GM18519 (cell line): ENCODE results near the gene IGF2BP1.
"Not testable (repeated sequence)": the region's sequence is repeated elsewhere in the genome, so short reads cannot be mapped to it uniquely, and the experiment has no call there.

Experiments used
- ATAC-seq: cut with Tn5 transposase; IDR thresholded peaks from one replicate; pipeline ENCODE4 v1.9.1; 2021; ENCODE audit warnings: mild to moderate bottlenecking, moderate library complexity; ENCODE audit not compliant: unreplicated experiment, low FRiP score

Gene IGF2BP1

DNA sequence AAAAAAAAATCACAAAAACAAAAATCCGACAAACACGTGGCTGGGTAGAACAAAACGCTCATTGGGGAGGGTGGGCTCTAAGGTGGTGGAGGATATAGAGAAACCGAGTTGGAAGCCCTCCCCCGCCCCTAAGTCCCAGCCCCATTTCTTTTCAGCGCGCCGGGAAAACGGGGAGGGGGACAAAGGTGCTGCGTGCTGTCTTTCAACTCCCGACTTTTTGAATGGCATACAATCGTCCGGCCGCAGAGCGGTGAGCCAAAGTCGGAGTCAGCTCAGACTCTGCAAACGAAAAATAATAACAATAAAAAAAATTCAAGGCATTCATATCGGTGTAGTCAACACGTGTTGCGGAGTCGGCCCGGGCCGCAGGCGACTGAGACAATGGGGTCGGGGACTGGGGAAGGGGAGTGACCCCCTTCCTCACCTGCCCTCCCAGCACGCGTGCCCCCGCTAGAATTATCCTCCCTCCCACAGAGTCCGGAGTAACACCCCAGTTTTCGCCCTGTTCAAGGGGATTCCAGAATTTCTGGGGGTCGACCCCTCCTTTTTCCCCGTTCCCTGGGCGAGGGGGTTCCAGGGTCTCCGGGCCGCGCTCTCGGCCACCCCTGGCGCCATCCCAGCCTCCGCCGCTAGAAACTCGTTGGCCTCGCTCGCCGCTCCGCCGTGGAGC is 1.7 kb upstream of the IGF2BP1 start:
- no peak for ATAC-seq

DNA sequence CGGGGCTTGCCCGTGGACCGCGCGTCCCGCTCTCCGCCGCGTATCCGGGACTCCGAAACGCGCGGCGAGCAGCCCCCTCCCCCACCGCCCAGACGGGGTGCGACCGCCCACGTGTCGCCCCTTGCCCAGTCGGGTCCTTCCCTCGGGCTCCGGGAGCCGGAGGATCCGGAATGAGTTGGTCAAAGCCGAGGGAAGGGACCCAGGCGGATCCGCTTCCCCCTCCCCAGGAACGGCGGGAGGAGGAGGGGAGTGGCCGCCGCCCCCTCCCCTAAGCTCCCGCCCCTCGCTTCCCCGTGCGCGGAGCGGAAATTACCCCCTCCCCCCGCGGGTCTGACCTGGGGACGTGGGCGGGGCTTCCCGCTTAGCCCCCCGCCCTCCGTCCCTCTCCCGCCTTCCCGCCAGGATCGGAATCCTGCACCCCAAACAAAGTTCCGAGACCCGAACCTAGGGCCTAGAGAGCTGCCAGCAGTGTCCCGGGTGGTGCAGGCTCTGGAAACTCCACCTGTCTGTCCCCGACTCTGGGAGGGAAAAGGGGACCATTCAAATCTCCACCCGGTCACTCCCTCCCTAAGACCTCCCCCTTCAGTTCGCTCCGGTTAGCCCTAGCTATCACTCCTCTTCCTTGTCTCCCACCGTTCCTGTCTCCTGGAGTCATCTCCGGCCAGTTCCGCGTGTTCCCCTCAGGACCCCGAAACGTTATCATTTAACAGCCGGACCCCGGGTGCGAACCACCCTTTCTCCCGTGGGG is 1.0 kb upstream of the IGF2BP1 start:
- ATAC-seq = no peak

DNA sequence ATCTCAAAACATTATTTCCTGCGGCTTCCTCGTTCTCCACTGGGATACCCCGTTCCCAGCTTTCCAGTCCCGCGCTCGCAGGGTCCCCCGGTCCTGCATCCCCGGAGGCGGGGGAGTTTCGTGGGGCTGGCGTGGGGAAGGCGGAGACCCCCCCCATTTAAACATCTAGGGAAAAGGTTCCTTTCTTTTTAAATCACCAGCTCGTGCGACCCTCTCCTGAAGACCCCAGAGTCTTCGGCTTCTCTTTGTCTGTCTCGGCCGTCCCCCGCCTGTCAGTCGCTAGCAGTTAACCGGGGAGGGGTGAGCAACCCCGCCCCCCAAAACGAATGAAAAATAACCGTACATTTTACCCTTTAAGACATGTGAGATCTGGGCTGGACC is 473 bp upstream of the IGF2BP1 start:
- ATAC-seq = no peak

DNA sequence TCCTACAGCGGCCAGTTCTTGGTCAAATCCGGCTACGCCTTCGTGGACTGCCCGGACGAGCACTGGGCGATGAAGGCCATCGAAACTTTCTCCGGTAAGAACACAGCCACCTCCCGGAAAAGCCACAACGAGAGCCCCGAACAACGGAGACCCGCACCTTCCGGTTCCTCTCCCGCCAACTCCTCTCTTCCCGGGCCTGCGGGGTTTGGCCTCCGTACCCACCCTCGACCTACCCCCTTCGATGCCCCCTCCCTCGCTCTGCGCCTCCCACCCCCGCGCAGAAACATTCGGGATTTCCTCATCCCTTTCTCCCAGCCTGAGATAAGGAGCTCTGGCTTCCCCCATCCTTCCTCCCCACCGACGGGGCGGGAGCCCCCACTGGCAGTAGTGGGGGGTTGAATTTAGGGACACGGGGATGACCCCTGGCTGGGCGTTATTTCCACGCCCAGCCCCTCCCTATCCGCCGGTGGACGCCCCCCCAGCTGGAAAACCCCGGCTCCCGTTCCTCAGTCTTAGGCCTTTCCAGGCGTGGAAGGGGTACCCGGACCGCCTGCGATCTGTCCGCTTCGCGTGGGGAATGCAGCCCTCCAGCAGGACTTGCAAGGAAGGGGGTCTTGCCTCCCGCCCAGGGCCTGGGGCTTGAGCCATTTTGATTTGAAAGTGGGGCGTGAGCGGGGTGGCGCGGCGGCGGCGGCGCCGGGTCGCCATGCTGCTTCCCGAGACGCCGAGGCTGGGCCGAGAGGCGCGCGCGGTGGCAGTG is 822 bp downstream of the IGF2BP1 start:
- no peak for ATAC-seq

DNA sequence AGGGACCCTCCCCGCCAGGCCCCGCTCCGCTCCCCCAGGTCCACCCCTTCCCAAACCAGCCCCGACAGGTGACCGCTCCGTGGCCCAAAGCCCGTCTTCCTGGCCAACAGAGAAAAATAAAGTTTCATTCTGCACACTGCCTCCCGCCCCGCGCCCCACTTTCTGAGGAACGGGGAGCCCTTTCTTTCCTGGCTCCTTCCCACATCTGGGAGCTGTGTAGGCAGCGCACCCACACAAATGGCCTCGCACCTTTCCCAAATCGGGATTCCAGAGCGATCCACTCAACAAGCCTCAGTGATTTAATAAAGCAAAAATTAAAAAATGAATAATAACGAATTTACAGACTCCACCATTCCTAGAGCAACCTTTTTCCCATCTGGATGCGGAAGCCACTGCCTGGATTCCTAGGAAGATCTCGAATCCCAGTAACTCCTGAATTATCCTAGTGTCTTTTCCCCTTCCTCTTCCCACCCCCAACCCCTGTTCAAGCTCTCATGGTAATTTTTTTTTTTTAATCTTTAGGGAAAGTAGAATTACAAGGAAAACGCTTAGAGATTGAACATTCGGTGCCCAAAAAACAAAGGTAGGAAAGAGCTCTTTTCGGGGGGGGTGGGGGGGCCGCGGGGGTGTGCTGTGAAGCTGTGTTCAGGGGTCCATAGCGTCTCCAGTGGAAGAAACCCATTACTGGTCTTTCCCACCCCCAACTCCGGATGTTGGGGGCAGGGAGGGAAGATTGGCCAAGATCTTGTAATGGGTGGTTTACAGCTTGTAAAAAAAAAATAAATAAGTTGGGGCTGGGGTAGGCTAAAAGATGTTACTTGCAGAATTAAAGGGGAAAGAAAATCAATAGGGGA is 1.6 kb downstream of the IGF2BP1 start:
- no peak for ATAC-seq

DNA sequence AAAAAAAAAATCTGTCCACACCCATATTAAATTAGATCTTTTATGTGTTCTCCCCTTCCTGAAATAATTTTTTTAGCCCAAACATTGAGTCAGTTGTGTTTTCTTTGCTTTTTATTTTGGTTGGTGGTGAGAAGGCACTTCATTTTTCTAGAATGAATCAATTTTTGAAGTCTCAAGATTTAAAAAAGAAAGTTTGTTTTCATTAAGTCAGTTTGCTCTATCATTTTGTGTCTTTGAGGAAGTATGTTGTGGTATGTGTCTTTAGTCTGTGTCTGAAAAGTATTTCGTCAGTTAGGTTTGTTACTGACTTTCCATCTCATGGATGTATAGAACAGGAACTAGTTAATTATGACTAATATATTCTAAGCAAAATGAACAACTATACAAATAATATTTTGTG is 3.8 kb downstream of the IGF2BP1 start:
- no peak for ATAC-seq

DNA sequence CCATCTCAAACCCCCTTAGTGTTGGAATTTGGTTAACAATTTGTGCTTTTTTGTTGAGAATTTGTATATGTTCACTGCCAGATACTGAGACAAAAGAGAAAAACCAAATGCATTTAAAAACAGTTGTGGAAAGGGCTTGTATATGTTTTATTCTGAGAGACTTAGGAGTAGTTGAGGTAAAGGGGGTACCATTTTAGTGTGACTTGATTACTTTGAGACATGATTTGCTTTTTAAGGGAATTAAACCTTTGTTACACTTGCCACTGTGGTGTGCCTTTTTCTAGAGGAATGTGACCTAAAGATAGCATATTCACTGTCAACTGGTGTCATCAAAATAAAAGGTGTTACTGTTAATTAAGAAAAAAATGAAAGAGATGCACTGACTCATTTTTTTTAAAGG is 4.5 kb downstream of the IGF2BP1 start:
- ATAC-seq = no peak

DNA sequence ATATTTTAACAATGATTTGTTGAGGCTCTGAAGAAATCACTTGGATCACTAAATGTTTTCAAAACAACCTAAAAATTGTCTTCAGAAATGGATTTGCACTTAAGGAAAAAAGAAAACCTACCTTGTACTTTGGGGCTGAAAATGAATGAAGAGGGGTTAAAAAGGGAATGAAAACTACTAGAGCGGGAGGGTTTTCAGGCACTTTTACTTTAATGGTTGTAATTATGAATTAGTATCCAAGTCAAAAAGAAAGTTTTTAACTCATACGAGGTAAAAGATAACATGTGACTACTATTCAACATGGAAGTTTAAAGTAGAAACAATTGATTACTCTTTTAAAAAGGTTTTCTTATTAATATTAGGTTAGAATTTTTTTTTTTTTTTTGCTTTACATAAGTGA is 5.1 kb downstream of the IGF2BP1 start:
- no peak for ATAC-seq

DNA sequence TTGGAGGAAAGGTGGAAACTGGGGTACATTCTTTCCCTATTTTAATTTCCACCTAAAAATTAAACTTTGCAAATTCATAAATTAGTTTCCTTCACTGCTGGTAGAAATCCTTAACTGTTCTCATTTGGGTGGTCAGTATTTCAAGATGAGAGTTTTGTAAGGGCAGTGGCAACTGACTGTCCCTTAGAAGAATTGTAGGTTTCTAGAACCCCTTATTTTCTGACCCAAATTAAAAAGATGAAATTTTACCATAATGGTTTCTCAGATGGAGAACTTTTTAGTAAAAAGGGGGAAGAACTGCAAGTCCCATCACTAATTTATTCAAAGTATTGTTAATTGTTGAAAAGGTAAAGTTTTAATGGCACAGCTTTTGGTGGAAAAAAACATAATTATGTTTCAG is 5.6 kb downstream of the IGF2BP1 start:
- ATAC-seq = no peak

DNA sequence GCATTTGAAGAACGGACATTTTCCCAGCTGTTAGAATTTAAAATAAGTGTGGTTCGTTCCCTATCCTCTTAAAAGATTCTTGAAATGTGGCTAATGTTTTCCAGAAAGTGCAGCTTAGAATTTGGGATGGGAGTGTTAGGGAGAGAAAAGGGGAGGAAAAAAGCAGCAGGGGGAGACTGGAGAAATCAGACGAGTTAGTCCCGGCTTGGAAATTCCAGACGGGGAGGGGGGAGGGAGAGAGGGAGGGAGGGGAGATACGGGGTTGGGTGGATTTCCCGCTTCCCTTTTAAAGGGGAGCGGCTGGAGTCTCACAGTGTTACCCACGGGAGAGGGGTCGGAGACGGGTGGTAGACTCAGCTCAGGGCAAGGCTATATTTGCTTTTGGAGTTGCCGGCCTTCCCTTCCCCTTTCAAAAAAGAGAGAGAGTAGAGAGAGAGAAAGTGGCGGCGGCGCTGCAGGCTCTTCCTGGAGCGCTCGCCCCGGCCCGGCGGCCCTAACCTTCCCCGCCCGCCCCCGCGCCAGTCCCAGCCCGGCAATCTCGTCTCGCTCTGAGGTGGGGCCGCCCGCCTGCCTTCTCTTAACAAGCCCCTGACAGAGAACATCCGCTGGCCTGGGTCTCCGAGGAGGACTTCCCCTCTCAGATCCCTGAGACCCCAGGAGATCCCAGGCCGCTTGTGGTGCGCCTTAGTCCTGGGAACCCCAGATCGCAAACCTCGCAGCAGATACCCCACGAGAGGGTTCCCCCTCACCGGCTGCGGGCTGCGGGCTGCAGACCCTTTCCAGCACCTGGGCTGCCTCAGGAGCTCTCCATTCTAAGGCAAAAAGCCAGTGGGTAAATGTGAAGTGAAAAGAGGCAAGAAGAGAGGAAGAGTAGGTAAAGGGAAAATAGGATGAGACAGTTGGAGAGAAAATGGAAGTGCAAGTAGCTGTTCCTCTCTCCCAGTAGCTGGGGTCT is 6.6 kb downstream of the IGF2BP1 start:
- no peak for ATAC-seq

DNA sequence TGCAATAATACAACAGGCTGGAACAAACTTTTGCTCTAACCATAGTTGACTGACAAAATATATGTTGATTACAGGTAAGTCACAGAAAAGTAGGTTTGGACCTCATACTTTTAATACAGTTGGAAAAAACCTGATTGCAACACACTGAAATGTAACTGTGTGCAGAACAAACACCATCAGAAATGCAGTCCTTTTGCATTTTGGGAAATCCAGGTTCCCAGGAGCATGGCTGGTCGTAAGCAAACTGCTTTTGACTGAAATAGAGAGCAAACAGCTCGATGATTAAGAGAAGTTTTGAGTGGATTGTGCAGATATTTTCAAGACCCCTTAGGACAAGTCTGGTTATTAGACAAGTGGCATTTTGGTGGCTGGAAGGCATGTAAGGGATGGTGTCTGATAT is 8.0 kb downstream of the IGF2BP1 start:
- ATAC-seq = no peak

DNA sequence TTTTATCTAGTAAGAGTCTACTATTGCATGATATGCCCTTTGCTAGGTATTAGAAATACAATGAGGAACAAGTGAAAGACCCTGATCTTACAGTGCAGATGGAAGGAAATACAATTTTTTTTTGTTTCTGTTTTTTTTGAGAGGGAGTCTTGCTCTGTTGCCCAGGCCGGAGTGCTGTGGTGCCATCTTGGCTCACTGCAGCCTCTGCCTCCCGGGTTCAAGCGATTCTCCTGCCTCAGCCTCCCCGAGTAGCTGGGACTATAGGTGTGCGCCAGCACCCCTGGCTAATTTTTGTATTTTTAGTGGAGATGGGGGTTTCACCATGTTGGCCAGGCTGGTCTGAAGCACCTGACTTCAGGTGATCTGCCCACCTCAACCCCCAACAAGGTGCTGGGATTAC is 11.7 kb downstream of the IGF2BP1 start:
- not testable (repeated sequence) for ATAC-seq

DNA sequence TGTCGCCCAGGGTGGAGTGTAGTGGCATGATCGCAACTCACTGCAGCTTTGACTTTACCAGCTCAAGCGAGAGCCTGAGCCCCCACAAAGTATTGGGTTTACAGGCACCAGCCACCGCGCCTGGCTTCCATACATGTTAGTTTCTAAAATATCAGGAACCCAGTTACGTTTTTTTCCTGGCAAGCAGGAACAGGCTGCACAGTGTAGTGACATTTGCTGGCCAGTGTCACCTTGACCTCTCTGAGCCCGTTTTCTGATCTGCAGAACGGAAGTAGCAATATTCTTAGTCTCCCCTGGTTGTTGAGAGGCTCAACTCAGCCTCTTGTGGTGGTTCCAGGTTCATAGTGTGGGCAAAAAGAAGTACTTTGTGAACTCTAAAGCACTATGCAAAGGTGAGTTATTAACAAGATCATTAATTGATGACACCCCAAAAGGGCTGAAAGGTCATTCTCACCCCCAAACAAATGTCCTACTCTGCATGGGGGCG is 15.6 kb downstream of the IGF2BP1 start:
- ATAC-seq = no peak

DNA sequence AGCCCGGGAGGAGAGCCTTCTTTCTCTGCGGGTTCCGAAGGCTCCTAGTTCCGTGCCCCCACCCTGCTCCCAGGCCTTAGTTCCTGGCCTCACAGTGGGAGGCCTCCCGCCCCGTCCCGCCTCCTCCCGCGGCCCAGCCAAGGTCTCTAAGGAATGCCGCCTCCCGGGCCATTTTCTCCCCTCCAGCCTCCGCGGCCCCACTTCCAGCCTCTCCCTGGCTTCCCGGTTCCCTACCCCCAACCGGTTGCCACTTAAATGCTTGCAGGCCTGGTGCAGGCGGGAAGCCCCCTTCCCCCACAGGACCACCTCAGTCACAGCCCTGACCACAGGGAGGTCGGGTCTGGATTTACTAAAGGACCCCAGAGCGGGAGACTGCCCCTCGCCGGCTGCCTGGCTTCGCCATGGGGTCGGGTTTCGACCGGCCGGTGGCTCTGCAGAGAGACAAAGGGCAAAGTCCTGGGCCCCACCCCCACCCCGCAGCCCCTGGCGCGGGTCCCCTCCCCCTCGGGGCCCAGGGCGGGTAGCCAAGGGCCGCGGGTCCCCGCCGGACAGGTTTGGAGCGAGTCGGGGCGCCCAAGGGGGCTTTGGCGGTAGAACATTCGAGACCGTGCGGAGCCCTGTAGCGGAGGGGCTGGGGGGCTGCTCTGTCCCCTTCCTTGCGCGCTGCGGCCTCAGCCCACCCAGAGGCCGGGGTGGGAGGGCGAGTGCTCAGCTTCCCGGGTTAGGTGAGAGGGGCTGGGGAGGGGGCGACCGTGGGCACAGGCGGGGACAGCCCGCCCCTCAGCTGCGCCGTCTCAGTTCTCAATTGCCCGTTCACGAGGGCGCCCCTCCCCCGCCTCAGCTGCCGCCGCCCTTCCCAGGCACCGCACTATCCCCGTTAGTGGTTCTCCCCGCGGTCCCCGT is 16.4 kb downstream of the IGF2BP1 start:
- no peak for ATAC-seq

DNA sequence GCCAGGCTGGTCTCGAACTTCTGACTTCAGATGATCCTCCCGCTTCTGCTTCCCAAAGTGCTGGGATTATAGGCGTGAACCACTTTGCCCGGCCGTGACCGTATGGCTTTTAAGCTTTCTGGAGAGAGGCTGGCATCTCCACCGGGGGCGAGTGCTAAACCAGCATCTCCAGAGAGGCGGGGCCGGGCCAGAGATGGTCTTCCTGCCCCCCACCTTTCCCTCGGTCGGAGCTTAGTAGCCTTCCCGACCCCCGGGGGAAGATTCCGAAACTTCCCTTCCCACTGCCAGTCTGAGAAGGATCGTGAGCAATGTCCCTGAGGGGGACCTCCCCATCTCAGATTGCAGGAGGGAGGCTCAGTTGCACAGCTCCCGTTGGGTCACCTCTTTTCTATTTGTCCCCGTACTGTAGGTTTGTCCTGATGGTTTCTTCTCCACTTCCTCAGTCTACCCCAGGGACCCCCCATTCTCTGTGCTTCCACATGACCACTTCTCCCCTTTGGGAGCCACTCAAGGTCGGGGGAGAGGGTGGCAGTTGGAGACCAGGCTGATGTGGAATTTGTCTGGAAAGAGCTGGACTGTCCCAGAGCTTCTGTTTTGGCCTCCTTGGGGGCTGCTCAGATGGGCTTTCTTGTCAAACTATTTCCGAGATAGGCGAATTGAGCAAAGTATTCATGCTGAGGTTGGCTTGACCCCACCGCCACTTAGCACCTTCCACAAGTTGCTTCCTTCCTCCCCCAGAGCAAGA is 18.2 kb downstream of the IGF2BP1 start:
- no peak for ATAC-seq

DNA sequence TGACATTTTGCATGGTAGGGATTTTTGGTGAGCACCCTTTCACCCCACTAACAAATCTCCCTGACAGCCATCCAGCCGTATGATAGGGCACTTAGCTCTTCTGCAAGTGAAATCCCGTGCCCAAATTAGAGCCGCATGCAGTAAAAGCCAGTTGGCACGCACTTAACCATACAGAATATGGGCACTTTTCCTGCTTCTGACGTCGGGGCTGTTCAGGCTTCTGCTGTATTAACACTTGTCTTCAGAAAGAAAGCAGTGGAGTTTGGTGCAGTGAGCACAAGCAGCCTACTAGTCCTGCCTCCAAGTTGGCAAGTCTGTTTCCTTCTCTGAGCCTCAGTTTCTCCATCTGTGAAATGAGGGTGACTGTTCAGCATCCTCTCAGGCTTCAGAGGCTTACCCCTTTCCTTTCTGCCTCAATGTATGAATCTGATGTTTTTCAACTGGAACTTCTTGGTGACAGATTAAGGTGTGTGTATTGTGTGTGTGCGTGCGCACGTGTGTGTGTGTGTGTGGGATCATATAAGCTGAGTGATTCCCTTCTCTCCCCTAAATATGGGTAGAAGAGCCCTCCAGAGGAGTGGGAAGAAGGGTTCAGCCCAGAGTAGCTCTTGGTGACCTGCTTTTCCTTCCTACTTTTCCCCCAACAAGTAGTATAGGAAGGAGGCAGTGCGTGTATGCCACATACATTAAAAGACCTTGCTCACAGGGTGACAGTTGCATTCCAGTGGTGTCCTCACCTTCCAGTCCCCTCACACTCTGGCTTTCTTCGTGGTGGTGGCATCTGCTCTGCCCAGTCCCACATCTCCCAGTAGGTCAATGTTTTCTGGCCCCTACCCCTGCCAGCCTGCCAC is 19.0 kb downstream of the IGF2BP1 start:
- ATAC-seq = no peak
